SK-N-SH (cell line): ENCODE measurements around the gene TM6SF1. TPM values are rescaled to one million over a fixed set of nuclear protein-coding genes. Genes with fewer than 3 reads are reported as not detected.

ENCODE experiments used
- CTCF ChIA-PET: fragments of 300-600, 350-600 bp; formaldehyde crosslinking; extraction: SDS; loops from one replicate; lab custom pipeline; 2021; lab: Yijun Ruan, JAX
- POLR2A ChIA-PET: fragments of 350-600 bp; sonication (Branson Sonifier 250); formaldehyde crosslinking; extraction: SDS; loops from one replicate; lab custom pipeline; 2020; ENCODE audit warnings: antibody characterized with exemption, inconsistent platforms; lab: Yijun Ruan, JAX
- DNase-seq: peaks from one replicate; pipeline ENCODE4 v3.0.0; 2012
- H2AFZ ChIP-seq: fragments of 200-600 bp; sonication (generic); 2 replicates; pipeline ENCODE4 v1.8.1; 2016; ENCODE audit warnings: antibody characterized with exemption, mild to moderate bottlenecking, low read depth
- H3F3A ChIP-seq: fragments of 200-600 bp; sonication (generic); replicated peaks from 2 replicates; pipeline ENCODE3; 2016; ENCODE audit warnings: antibody characterized with exemption, mild to moderate bottlenecking; ENCODE audit not compliant: insufficient read depth
- H3K27ac ChIP-seq, 2 experiments: fragments of 200-500 bp in 1 of 2; fragments of 200-600 bp in 1 of 2; sonication (Bioruptor generic) in 1 of 2; sonication (generic), shearing (Covaris generic) in 1 of 2; 2 replicates each; pipeline versions ENCODE4 v1.5.1 to v1.6.1; 2014 to 2016; ENCODE audit warnings: low read depth in 2 of 2, inconsistent platforms in 1 of 2, low read length in 1 of 2, mild to moderate bottlenecking in 1 of 2, mixed read lengths in 1 of 2
- H3K27me3 ChIP-seq: fragments of 200-600 bp; sonication (generic), shearing (Covaris generic); 2 replicates; pipeline ENCODE4 v1.6.1; 2016; ENCODE audit warnings: mixed run types; ENCODE audit not compliant: insufficient read depth
- H3K36me3 ChIP-seq, 2 experiments: fragments of 200-500 bp in 1 of 2; fragments of 200-600 bp in 1 of 2; sonication (Bioruptor generic) in 1 of 2; sonication (generic) in 1 of 2; replicated peaks in 1 of 2; 2 replicates each; pipeline versions ENCODE3 to v1.5.1; 2014 to 2016; ENCODE audit warnings: low read length in 1 of 2, mild to moderate bottlenecking in 1 of 2; ENCODE audit not compliant: insufficient read depth in 2 of 2, control insufficient read depth in 1 of 2
- H3K4me1 ChIP-seq, 2 experiments: fragments of 200-500 bp in 1 of 2; fragments of 200-600 bp in 1 of 2; sonication (Bioruptor generic) in 1 of 2; sonication (generic), shearing (Covaris generic) in 1 of 2; 2 replicates each; pipeline versions ENCODE4 v1.5.1 to v1.6.1; 2014 to 2016; ENCODE audit warnings: low read depth in 1 of 2, low read length in 1 of 2, mixed run types in 1 of 2; ENCODE audit not compliant: insufficient read depth in 2 of 2, control insufficient read depth in 1 of 2
- H3K4me2 ChIP-seq: fragments of 200-600 bp; sonication (generic), shearing (Covaris generic); 2 replicates; pipeline ENCODE4 v1.6.1; 2017; ENCODE audit warnings: mixed run types
- H3K4me3 ChIP-seq, 2 experiments: fragments of 200-500 bp in 1 of 2; fragments of 200-600 bp in 1 of 2; sonication (Bioruptor generic) in 1 of 2; sonication (generic), shearing (Covaris generic) in 1 of 2; 2 replicates each; pipeline versions ENCODE4 v1.5.1 to v1.8.1; 2014 to 2016; ENCODE audit warnings: low read depth in 2 of 2, inconsistent platforms in 1 of 2, low read length in 1 of 2, mild to moderate bottlenecking in 1 of 2, mixed read lengths in 1 of 2, moderate library complexity in 1 of 2
- H3K79me2 ChIP-seq: fragments of 200-600 bp; sonication (generic); 2 replicates; pipeline ENCODE4 v1.8.1; 2017; ENCODE audit warnings: mild to moderate bottlenecking; ENCODE audit not compliant: insufficient read depth
- H3K9ac ChIP-seq: fragments of 200-600 bp; sonication (generic); 2 replicates; pipeline ENCODE4 v1.6.1; 2017; ENCODE audit warnings: mixed run types
- H3K9me2 ChIP-seq: fragments of 200-600 bp; sonication (generic); 2 replicates; pipeline ENCODE4 v1.6.1; 2017; ENCODE audit warnings: mixed run types
- H3K9me3 ChIP-seq: fragments of 200-600 bp; sonication (generic); 2 replicates; pipeline ENCODE4 v1.6.1; 2017; ENCODE audit warnings: mixed run types, mild to moderate bottlenecking, moderate library complexity
- H4K20me1 ChIP-seq: fragments of 200-600 bp; sonication (generic); 2 replicates; pipeline ENCODE4 v1.6.1; 2017; ENCODE audit warnings: mild to moderate bottlenecking, mixed run types; ENCODE audit not compliant: insufficient read depth
- FOXM1 ChIP-seq: IDR thresholded peaks from 2 replicates; pipeline ENCODE4 v1.4.0; 2012; ENCODE audit warnings: low read depth, mild to moderate bottlenecking
- GABPA ChIP-seq: IDR thresholded peaks from 2 replicates; pipeline ENCODE4 v1.4.0; 2012; ENCODE audit warnings: low read depth, mild to moderate bottlenecking
- GATA2 ChIP-seq: sonication (generic); formaldehyde crosslinking; IDR thresholded peaks from 2 replicates; pipeline ENCODE4 v1.5.0; 2020; ENCODE audit warnings: mild to moderate bottlenecking, missing genetic modification reagents
- NFIC ChIP-seq: IDR thresholded peaks from 2 replicates; pipeline ENCODE4 v1.4.0; 2012; ENCODE audit warnings: borderline replicate concordance
- NRF1 ChIP-seq: IDR thresholded peaks from 2 replicates; pipeline ENCODE4 v1.6.1; 2012; ENCODE audit warnings: low read depth, mild to moderate bottlenecking, low read length
- PBX3 ChIP-seq: IDR thresholded peaks from 2 replicates; pipeline ENCODE4; 2012
- RFX5 ChIP-seq: IDR thresholded peaks from 2 replicates; pipeline ENCODE4 v1.6.1; 2012; ENCODE audit warnings: mild to moderate bottlenecking, improper control_type of control experiment, low read length
- SIN3A ChIP-seq: IDR thresholded peaks from 2 replicates; pipeline ENCODE4 v1.6.1; 2012; ENCODE audit warnings: low read depth, mild to moderate bottlenecking, low read length, moderate library complexity, borderline replicate concordance
- TAF1 ChIP-seq: IDR thresholded peaks from 2 replicates; pipeline ENCODE4 v1.6.1; 2012; ENCODE audit warnings: low read depth, mild to moderate bottlenecking, low read length, moderate library complexity, borderline replicate concordance
- TCF12 ChIP-seq: IDR thresholded peaks from 2 replicates; pipeline ENCODE4 v1.4.0; 2012
- TEAD4 ChIP-seq: IDR thresholded peaks from 2 replicates; pipeline ENCODE4 v1.4.0; 2012; ENCODE audit warnings: mild to moderate bottlenecking, borderline replicate concordance; ENCODE audit not compliant: insufficient read depth
- USF2 ChIP-seq: fragments of 150-350 bp; IDR thresholded peaks from 2 replicates; pipeline ENCODE4 v1.6.1; 2017; ENCODE audit warnings: antibody characterized with exemption, low read length, low read depth, borderline replicate concordance
- YY1 ChIP-seq: IDR thresholded peaks from 2 replicates; pipeline ENCODE4 v1.4.0; 2012; ENCODE audit warnings: low read depth, mild to moderate bottlenecking
- WGBS: methylation state at CpG from one replicate; pipeline ENCODE4 v1.1.6; 2017; ENCODE audit warnings: low lambda C conversion rate; 5-methylcytosine and 5-hydroxymethylcytosine counted together
- polyA plus RNA-seq, 3 experiments: library from polyadenylated mRNA; depleted of rRNA; stranded (reverse); fragments of >200 nt; gene quantifications; 2 replicates each; pipeline ENCODE4 v1.2.3, GENCODE V29; 2012
- TF ChIP-seq, protein P1 (sequence below): IDR thresholded peaks from 2 replicates; pipeline ENCODE4 v1.6.1; 2012; ENCODE audit warnings: mild to moderate bottlenecking, low read depth, low read length, moderate library complexity
- TF ChIP-seq, protein P2 (sequence below): IDR thresholded peaks from 2 replicates; pipeline ENCODE4 v1.4.0; 2012; ENCODE audit warnings: low read depth, borderline replicate concordance

Gene TM6SF1
- polyA plus RNA-seq, 1 of the 3 experiments (the other 2 are of a cell fraction), result 0.12 TPM

DNA sequence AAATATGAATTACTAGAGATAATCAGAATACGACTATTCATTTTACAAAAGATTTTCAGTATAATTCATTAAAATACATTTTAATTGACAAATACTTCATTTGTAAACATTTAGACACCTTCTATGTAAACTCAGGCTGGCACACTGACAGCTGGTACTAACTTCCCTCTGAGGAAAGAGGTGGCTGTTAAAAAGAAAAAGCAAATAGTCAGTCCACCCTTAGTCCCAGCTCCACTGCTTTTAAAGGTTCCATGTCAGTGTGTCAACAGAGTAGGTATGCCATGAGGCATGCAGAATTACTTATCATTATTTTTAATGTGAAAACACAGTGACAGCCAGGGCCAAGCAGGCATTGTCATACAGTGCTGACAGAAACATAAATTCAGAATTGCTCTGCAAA is 16.1 kb downstream of the TM6SF1 start (continued):
- TF ChIP-seq, protein P1, sequence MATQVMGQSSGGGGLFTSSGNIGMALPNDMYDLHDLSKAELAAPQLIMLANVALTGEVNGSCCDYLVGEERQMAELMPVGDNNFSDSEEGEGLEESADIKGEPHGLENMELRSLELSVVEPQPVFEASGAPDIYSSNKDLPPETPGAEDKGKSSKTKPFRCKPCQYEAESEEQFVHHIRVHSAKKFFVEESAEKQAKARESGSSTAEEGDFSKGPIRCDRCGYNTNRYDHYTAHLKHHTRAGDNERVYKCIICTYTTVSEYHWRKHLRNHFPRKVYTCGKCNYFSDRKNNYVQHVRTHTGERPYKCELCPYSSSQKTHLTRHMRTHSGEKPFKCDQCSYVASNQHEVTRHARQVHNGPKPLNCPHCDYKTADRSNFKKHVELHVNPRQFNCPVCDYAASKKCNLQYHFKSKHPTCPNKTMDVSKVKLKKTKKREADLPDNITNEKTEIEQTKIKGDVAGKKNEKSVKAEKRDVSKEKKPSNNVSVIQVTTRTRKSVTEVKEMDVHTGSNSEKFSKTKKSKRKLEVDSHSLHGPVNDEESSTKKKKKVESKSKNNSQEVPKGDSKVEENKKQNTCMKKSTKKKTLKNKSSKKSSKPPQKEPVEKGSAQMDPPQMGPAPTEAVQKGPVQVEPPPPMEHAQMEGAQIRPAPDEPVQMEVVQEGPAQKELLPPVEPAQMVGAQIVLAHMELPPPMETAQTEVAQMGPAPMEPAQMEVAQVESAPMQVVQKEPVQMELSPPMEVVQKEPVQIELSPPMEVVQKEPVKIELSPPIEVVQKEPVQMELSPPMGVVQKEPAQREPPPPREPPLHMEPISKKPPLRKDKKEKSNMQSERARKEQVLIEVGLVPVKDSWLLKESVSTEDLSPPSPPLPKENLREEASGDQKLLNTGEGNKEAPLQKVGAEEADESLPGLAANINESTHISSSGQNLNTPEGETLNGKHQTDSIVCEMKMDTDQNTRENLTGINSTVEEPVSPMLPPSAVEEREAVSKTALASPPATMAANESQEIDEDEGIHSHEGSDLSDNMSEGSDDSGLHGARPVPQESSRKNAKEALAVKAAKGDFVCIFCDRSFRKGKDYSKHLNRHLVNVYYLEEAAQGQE, result no peak
- TF ChIP-seq RFX5 (no peak), YY1 (no peak)
- TF ChIP-seq, protein P2, sequence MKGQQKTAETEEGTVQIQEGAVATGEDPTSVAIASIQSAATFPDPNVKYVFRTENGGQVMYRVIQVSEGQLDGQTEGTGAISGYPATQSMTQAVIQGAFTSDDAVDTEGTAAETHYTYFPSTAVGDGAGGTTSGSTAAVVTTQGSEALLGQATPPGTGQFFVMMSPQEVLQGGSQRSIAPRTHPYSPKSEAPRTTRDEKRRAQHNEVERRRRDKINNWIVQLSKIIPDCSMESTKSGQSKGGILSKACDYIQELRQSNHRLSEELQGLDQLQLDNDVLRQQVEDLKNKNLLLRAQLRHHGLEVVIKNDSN, result no peak

DNA sequence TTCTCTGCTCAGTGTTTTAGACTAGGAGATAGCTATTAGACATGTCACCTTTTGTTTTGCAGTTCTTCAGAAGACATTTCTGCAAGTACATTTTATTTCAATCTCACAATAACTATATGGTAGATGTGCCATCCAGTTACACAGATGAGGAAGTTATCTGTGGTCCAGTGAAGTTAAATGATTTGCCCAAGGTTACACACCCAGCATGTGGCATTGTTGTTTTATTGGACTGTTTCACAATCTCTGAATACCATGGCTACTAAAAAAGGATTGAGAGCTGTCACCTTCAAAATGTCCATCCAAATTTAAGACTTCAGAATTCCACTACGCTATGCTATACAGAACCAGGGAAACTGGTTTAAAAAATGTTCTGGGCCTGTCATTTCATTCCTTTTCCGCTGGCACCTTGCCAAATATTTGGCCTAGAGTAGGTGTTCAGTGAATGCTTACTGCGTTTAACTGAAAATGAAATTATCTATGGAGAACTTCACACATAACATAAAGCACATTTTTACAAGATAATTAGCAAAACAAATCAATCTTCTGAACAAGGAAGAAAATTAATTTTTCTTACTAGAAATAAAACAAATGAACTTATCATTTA is 20.2 kb downstream of the TM6SF1 start:
- Histone ChIP-seq H4K20me1 (no peaks in the 10 kb centered on the region), H3K4me2 (no peak overlapping the region), H3K79me2 (no peaks in the 10 kb centered on the region), H3K9ac (no peak overlapping the region), H3K9me2 (no peaks in the 10 kb centered on the region), H3K27me3 (no peaks in the 10 kb centered on the region), H3K9me3 (no peaks in the 10 kb centered on the region), H3F3A (no peaks in the 10 kb centered on the region), H3K4me1 (peaks cover 0 to 4% of the 10 kb centered on the region in 2 experiments; a peak in 1 of 4 replicates), H3K27ac (no peak overlapping the region), H3K36me3 (peaks cover 12 to 13% of the 10 kb centered on the region in 2 experiments), H2AFZ (no peak overlapping the region), H3K4me3 (no peak overlapping the region)
- POLR2A ChIA-PET, result no interaction called here
- TF ChIP-seq GABPA (no peak), FOXM1 (no peak), PBX3 (no peak), NRF1 (no peak), NFIC (peak; percentile 17; the same call in 1 of the 2 replicates)
- DNase-seq, result no peak
- CTCF ChIA-PET, result interaction anchor here (2.0 kb wide), 1 partner anchor 117 kb away, joined by 7 read pairs; the partner anchor contains the start of gene C15orf40
- 82% methylated on average over 3 of the region's 3 CpGs for WGBS

GRCh38 chr15:83129791-83130190 is 22.3 kb downstream of the TM6SF1 start:
- H3K79me2 ChIP-seq, result no peaks in the 10 kb centered on the region
- H3K9ac ChIP-seq, result no peak overlapping the region
- 92% methylated on average over 2 of the region's 2 CpGs for WGBS
- no peak for DNase-seq
- no peaks in the 10 kb centered on the region for H3K9me3 ChIP-seq
- TF ChIP-seq TAF1, result no peak
- TF ChIP-seq SIN3A, result no peak
- TF ChIP-seq USF2, result no peak
- no peak for TF ChIP-seq FOXM1
- TF ChIP-seq RFX5, result no peak
- no peak for TF ChIP-seq TEAD4
- no peak for TF ChIP-seq GATA2 (CRISPR knock-in tag)
- no peak for TF ChIP-seq TCF12
- no peaks in the 10 kb centered on the region for H3F3A ChIP-seq
- H3K4me2 ChIP-seq, result no peak overlapping the region
- no peak overlapping the region for H3K4me3 ChIP-seq
- ChIA-PET CTCF (no interaction called here), POLR2A (no interaction called here)
- no peaks in the 10 kb centered on the region for H3K27me3 ChIP-seq
- no peaks in the 10 kb centered on the region for H4K20me1 ChIP-seq
- H2AFZ ChIP-seq, result no peak overlapping the region
- peaks cover 10 to 16% of the 10 kb centered on the region in 2 experiments for H3K36me3 ChIP-seq
- no peaks in the 10 kb centered on the region for H3K9me2 ChIP-seq
- peaks cover 0 to 4% of the 10 kb centered on the region in 2 experiments; a peak in 1 of 4 replicates for H3K4me1 ChIP-seq
- no peak overlapping the region for H3K27ac ChIP-seq
